IPS-18a (cell line): ENCODE results near the gene TOMM70.
"Not testable (repeated sequence)": the region's sequence is repeated elsewhere in the genome, so short reads cannot be mapped to it uniquely, and the experiment has no call there.

ENCODE experiments used
- H3K27ac ChIP-seq: one replicate; pipeline ENCODE4 v1.5.1; 2013; ENCODE audit warnings: low read length
- H3K27me3 ChIP-seq: one replicate; pipeline ENCODE4 v1.6.1; 2013; ENCODE audit warnings: mild to moderate bottlenecking, low read length; ENCODE audit not compliant: control insufficient read depth, insufficient read depth
- H3K36me3 ChIP-seq: one replicate; pipeline ENCODE4 v1.6.1; 2013; ENCODE audit warnings: low read depth, low read length; ENCODE audit not compliant: control insufficient read depth
- H3K4me1 ChIP-seq: one replicate; pipeline ENCODE4 v1.6.1; 2013; ENCODE audit warnings: low read depth, low read length; ENCODE audit not compliant: control insufficient read depth
- H3K4me3 ChIP-seq: one replicate; pipeline ENCODE4 v1.5.1; 2013; ENCODE audit warnings: low read length
- H3K9ac ChIP-seq: one replicate; pipeline ENCODE4 v1.6.1; 2013; ENCODE audit warnings: mild to moderate bottlenecking, low read length, moderate library complexity
- H3K9me3 ChIP-seq: one replicate; pipeline ENCODE4 v1.6.1; 2013; ENCODE audit warnings: low read depth, low read length; ENCODE audit not compliant: control insufficient read depth

TOMM70 gene

DNA sequence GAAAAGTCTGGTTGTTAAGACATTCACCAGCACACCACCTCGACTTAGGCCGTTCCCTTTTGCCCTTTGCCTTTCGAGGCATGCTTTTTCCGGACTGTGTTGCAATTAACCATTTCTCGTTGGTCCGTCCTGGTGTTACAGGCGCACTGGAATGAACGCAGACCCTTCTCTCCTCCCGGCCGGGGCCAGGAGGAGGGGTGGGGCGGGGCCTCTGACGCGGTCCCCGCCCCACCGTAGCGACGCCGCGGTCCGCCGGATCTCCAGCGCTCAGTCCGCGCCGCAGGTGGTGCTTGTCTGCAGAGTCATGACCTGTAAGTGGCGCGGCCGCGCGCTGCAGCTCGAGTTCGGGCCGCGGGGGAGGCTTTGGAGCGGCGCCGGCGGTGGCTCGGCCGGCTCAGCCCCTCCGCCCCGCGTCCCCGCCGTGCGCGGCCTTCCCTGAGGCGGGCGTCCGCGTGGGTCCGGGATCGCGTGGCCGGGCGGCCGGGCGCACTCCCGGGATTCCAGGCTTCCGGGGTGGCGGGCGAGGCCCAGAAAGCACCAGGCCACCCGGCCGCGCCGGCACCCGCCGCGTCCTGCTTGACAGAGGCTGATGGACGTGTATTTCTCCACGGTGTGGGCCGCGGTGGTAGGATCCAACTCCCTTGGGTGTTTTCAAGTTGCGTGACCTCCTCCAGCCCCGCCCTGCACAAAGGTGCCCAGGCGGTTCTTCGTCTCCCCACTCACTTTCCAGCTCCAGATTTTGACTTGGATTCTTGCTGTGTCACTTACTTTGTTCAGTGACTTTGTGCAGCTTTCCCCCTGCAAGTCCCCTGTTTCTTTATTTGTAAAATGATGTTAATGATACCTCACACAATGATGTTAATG, 66.2 kb downstream of the TOMM70 start, which contains the start of gene NIT2:
Gene NIT2, plus strand, starts transcription at position 270 of the 864 bp plus-strand sequence. Its CDS starts 35 bp downstream, at position 305.
- no peak within 1 kb of the TSS for H3K27ac ChIP-seq
- H3K27me3 ChIP-seq, result peaks cover 15% of the 10 kb centered on the region
- peak within 1 kb of the TSS; percentile 81 for H3K4me3 ChIP-seq
- H3K9me3 ChIP-seq, result no peaks in the 10 kb centered on the region
- no peaks in the 10 kb centered on the region for H3K36me3 ChIP-seq
- peak within 1 kb of the TSS; percentile 81 for H3K9ac ChIP-seq
- peaks cover 5% of the 10 kb centered on the region for H3K4me1 ChIP-seq

DNA sequence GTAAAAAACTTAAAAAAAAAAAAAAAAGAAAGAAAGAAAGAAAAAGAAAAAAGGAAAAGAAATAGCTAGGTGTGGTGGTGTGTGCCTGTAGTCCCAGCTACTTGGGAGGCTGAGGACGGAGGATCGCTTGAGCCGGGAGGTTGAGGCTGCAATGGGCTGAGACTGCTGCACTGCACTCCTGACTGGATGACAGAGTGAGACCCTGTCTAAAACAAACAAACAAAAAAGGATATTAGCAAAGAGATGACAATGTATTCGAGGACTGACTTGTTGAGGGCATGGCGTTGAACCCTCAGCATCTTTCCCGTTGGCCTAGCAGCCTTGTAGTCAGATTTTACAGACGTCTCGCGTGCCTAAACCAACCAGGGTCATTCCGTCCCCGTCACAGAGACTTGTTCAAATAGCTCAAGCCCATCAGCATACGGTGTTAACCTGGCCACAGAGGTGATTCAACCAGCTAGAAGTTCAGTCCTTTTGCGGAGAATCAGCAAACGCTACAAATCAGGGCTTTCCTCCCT, 66.9 kb downstream of the TOMM70 start:
- peaks cover 5% of the 10 kb centered on the region for H3K4me1 ChIP-seq
- no peaks in the 10 kb centered on the region for H3K9me3 ChIP-seq
- peak overlapping the region; percentile 81 for H3K4me3 ChIP-seq
- peak overlapping the region; percentile 81 for H3K9ac ChIP-seq
- H3K36me3 ChIP-seq, result no peaks in the 10 kb centered on the region
- H3K27me3 ChIP-seq, result peaks cover 15% of the 10 kb centered on the region
- H3K27ac ChIP-seq, result no peak overlapping the region

DNA sequence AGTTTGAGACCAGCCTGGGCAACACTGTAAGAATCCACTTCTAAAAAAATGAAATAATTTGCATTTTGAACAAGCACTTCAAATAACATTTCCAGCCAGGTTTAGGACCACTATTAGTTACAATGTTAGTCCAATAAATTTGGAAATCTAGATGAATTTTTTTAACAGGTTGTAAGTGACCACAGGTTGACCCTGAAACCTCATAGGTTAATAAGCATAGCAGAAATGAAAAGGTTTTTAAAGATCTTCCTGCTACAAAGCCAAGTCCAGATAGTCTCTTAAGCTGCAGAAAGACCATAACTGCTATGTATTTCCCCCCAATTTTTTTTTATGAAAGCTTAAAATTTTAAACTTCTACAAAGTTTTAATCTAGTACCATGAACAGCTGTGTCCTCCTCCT, 67.8 kb downstream of the TOMM70 start:
- H3K4me1 ChIP-seq, result peaks cover 5% of the 10 kb centered on the region
- no peaks in the 10 kb centered on the region for H3K36me3 ChIP-seq
- no peak overlapping the region for H3K9ac ChIP-seq
- no peaks in the 10 kb centered on the region for H3K9me3 ChIP-seq
- H3K4me3 ChIP-seq, result no peak overlapping the region
- peaks cover 15% of the 10 kb centered on the region for H3K27me3 ChIP-seq
- H3K27ac ChIP-seq, result no peak overlapping the region

- H3K36me3 ChIP-seq, result no peaks in the 10 kb centered on the region
- peaks cover 15% of the 10 kb centered on the region for H3K27me3 ChIP-seq
- H3K4me3 ChIP-seq, result no peak overlapping the region
- H3K4me1 ChIP-seq, result peaks cover 5% of the 10 kb centered on the region
- H3K9ac ChIP-seq, result no peak overlapping the region
- no peak overlapping the region for H3K27ac ChIP-seq
- no peaks in the 10 kb centered on the region for H3K9me3 ChIP-seq
These were observed 69.2 kb downstream of the TOMM70 start for GRCh38 chr3:100331660-100332059.

- Histone ChIP-seq H3K36me3 (no peaks in the 10 kb centered on the region), H3K9me3 (no peaks in the 10 kb centered on the region), H3K27ac (no peak overlapping the region), H3K4me3 (no peak overlapping the region), H3K9ac (no peak overlapping the region), H3K27me3 (peaks cover 15% of the 10 kb centered on the region), H3K4me1 (peaks cover 5% of the 10 kb centered on the region)
These were observed 70.2 kb downstream of the TOMM70 start for GRCh38 chr3:100330651-100331050.

DNA sequence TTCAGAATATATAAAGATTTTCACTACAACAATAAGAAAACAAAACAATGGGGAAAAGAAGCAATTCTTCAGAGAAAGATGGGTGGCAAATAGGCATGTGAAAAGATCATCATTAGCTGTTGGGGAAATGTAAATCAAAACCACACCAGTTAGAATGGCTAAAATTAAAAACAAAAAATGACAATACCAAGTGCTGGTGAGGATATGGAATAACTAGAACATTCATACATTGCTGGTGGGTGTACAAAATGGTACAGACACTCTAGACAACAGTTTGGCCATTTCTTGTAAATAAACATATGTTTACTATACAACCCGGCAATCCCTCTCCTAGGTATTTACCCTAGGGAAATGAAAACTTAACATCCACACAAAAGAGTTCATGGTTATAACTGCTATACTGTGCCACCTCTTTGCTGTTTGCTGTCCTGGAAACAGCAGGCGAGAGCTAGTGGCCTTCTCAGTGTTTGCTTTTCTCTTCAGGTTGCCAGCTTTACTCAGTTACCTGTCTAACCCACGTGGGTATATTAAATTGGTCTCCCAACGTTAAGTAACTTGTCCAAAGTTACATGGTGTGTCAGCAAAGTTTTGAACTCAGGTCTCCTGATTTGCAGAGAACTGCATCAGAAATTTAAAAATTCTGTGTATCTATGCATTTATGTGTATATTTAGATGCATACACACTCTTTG, 70.9 kb downstream of the TOMM70 start:
- no peak overlapping the region for H3K4me3 ChIP-seq
- peaks cover under 1% of the 10 kb centered on the region for H3K4me1 ChIP-seq
- H3K9ac ChIP-seq, result no peak overlapping the region
- no peak overlapping the region for H3K27ac ChIP-seq
- H3K36me3 ChIP-seq, result no peaks in the 10 kb centered on the region
- H3K27me3 ChIP-seq, result peaks cover 15% of the 10 kb centered on the region
- H3K9me3 ChIP-seq, result no peaks in the 10 kb centered on the region

DNA sequence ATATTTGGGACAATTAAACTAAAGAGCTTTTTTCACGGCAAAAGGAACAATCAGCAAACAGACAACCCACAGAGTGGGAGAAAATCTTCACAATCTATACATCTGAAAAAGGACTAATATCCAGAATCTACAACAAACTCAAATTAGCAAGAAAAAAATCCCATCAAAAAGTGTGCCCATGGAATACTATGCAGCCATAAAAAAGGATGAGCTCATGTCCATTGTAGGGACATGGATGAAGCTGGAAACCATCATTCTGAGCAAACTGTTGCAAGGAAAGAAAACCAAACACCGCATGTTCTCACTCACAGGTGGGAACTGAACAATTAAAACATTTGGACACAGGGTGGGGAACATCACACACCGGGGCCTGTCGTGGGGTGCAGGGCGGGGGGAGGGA, 73.5 kb downstream of the TOMM70 start:
- not testable (repeated sequence) for H3K27ac ChIP-seq, H3K9me3 ChIP-seq, H3K4me1 ChIP-seq, H3K36me3 ChIP-seq, H3K9ac ChIP-seq, H3K27me3 ChIP-seq, H3K4me3 ChIP-seq

- Histone ChIP-seq H3K9me3 (no peaks in the 10 kb centered on the region), H3K4me1 (no peaks in the 10 kb centered on the region), H3K27ac (no peak overlapping the region), H3K36me3 (peaks cover 5% of the 10 kb centered on the region), H3K27me3 (no peaks in the 10 kb centered on the region), H3K4me3 (no peak overlapping the region), H3K9ac (no peak overlapping the region)
These were observed 75.1 kb downstream of the TOMM70 start for GRCh38 chr3:100325827-100326226.

- Histone ChIP-seq H3K4me1 (no peaks in the 10 kb centered on the region), H3K27ac (no peak overlapping the region), H3K27me3 (no peaks in the 10 kb centered on the region), H3K9me3 (no peaks in the 10 kb centered on the region), H3K36me3 (peaks cover 5% of the 10 kb centered on the region), H3K9ac (no peak overlapping the region), H3K4me3 (no peak overlapping the region)
These were observed 76.8 kb downstream of the TOMM70 start for GRCh38 chr3:100324044-100324443.

- peaks cover 5% of the 10 kb centered on the region for H3K36me3 ChIP-seq
These were observed 80.9 kb downstream of the TOMM70 start for GRCh38 chr3:100319951-100320350.

DNA sequence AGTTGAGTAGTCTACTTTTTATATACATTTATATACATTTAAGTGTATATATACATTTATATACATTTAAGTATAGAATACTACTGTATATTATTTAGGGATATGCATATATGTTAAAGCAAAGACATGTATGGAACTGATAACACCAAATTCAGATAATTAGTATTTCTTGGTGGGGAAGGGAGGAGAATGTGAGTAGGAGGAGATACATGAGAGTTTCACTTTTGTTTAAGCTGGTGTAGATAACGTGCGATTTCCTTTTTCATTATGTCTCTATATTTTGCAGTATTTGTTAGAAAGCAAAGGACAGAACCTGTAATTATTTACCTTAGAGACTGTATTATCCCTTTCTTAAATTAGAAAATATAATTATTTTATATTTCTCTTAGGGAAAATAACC, 83.0 kb downstream of the TOMM70 start:
- no peak overlapping the region for H3K4me3 ChIP-seq
- H3K4me1 ChIP-seq, result no peaks in the 10 kb centered on the region
- peaks cover 5% of the 10 kb centered on the region for H3K36me3 ChIP-seq
- H3K9ac ChIP-seq, result no peak overlapping the region
- H3K27me3 ChIP-seq, result no peaks in the 10 kb centered on the region
- no peak overlapping the region for H3K27ac ChIP-seq
- H3K9me3 ChIP-seq, result no peaks in the 10 kb centered on the region

More at GRCh38 chr3:100319951-100320350, 80.9 kb downstream of the TOMM70 start:
- no peaks in the 10 kb centered on the region for H3K4me1 ChIP-seq
- H3K9ac ChIP-seq, result no peak overlapping the region
- no peaks in the 10 kb centered on the region for H3K27me3 ChIP-seq
- H3K9me3 ChIP-seq, result no peaks in the 10 kb centered on the region
- no peak overlapping the region for H3K27ac ChIP-seq
- H3K4me3 ChIP-seq, result no peak overlapping the region
